HepG2 (cell line): ENCODE results near the gene KCNK18. TPM values are rescaled to one million over a fixed set of nuclear protein-coding genes. Genes with fewer than 3 reads are reported as not detected.

Source experiments
- ATAC-seq: fragments of 200-7000 bp; cut with Tn5 transposase; 3 replicates; pipeline ENCODE4 v1.9.1; 2020; ENCODE audit warnings: mild to moderate bottlenecking, moderate library complexity
- BruUV-seq: library from RNA; stranded (reverse); fragments of 400-500 nt; replicated peaks from 2 replicates; lab custom pipeline; 2021; lab: Mats Ljungman, UMichigan
- CTCF ChIA-PET: fragments of 300-600 bp; formaldehyde crosslinking; extraction: SDS; loops from one replicate; lab custom pipeline; 2021; ENCODE audit warnings: low total read pairs, inconsistent platforms, low intra/inter-chr PET ratio; lab: Yijun Ruan, JAX
- POLR2A ChIA-PET: fragments of 350-600 bp; sonication (Branson Sonifier 250); formaldehyde crosslinking; loops from one replicate; lab custom pipeline; 2020; ENCODE audit warnings: antibody characterized with exemption, inconsistent platforms; lab: Yijun Ruan, JAX
- DNase-seq: peaks from one replicate; pipeline ENCODE4 v3.0.0-alpha.2; 2015; ENCODE audit warnings: low spot score
- FAIRE-seq: peaks from 3 replicates; lab custom pipeline; 2011; peaks lifted over from hg19 to GRCh38; lab: Jason Lieb, UNC
- H2AFZ ChIP-seq: one replicate; pipeline ENCODE4 v1.6.1; 2011; ENCODE audit warnings: low read length, inconsistent platforms
- H3K27ac ChIP-seq: fragments of 300-600 bp; 3 replicates; pipeline ENCODE4 v1.8.0; 2011; ENCODE audit warnings: mixed run types, mild to moderate bottlenecking, mixed read lengths, low read length, inconsistent platforms; ENCODE audit not compliant: insufficient read depth; ENCODE audit errors: extremely low read length
- H3K27me3 ChIP-seq, 2 experiments: fragments of 200-600 bp in 1 of 2; 2 replicates in 1 of 2; 3 replicates in 1 of 2; pipeline versions ENCODE4 v1.6.0 to v1.8.0; 2011; ENCODE audit warnings: low read length in 2 of 2, mild to moderate bottlenecking in 2 of 2, moderate library complexity in 2 of 2, inconsistent platforms in 1 of 2; ENCODE audit not compliant: insufficient read depth in 2 of 2, control insufficient read depth in 1 of 2
- H3K36me3 ChIP-seq, 2 experiments: fragments of 200-600 bp in 1 of 2; replicated peaks in 1 of 2; 2 replicates in 1 of 2; 3 replicates in 1 of 2; pipeline versions ENCODE4 v1.5.1 to v1.8.0; 2011; ENCODE audit warnings: low read length in 2 of 2, inconsistent platforms in 1 of 2; ENCODE audit not compliant: insufficient read depth in 2 of 2, control insufficient read depth in 1 of 2
- H3K4me1 ChIP-seq: 2 replicates; pipeline ENCODE4 v1.5.1; 2012; ENCODE audit warnings: low read length, inconsistent platforms; ENCODE audit not compliant: insufficient read depth
- H3K4me2 ChIP-seq: 2 replicates; pipeline ENCODE4 v1.6.0; 2011; ENCODE audit warnings: low read depth, low read length, inconsistent platforms
- H3K4me3 ChIP-seq, 3 experiments: fragments of 200-600 bp in 1 of 3; sonication (generic), shearing (Covaris generic) in 1 of 3; replicated peaks in 1 of 3; 2 replicates each; pipeline ENCODE4 v1.5.1; 2011 to 2016; ENCODE audit warnings: low read length in 3 of 3, inconsistent platforms in 2 of 3, low read depth in 2 of 3, mild to moderate bottlenecking in 2 of 3, control low read depth in 1 of 3, mixed read lengths in 1 of 3; ENCODE audit not compliant: insufficient read depth in 1 of 3
- H3K79me2 ChIP-seq: one replicate; pipeline ENCODE4 v1.6.1; 2011; ENCODE audit warnings: low read length, inconsistent platforms; ENCODE audit not compliant: insufficient read depth
- H3K9ac ChIP-seq: 2 replicates; pipeline ENCODE4 v1.6.0; 2011; ENCODE audit warnings: mild to moderate bottlenecking, low read depth, low read length, inconsistent platforms; ENCODE audit not compliant: insufficient read depth
- H3K9me3 ChIP-seq: 2 replicates; pipeline ENCODE4 v1.5.1; 2012; ENCODE audit warnings: mild to moderate bottlenecking, low read length
- H4K20me1 ChIP-seq: 2 replicates; pipeline ENCODE4 v1.6.0; 2011; ENCODE audit warnings: inconsistent platforms, mild to moderate bottlenecking, low read length, moderate library complexity; ENCODE audit not compliant: insufficient read depth
- CBFB ChIP-seq: sonication (generic); formaldehyde crosslinking; IDR thresholded peaks from 2 replicates; pipeline ENCODE4 v1.4.0; 2020; ENCODE audit warnings: missing genetic modification reagents
- CEBPG ChIP-seq: IDR thresholded peaks from 2 replicates; pipeline ENCODE4 v1.6.1; 2016
- CHD4 ChIP-seq: fragments of 200-600 bp; sonication (generic); IDR thresholded peaks from 2 replicates; pipeline ENCODE4 v1.7.0; 2017; ENCODE audit warnings: mild to moderate bottlenecking, low read length, borderline replicate concordance
- ERF ChIP-seq: IDR thresholded peaks from 2 replicates; pipeline ENCODE4 v1.6.1; 2018; ENCODE audit warnings: missing biosample characterization, missing genetic modification reagents
- HNF4G ChIP-seq, 2 experiments: sonication (generic) in 1 of 2; formaldehyde crosslinking in 1 of 2; IDR thresholded peaks; 2 replicates each; pipeline versions ENCODE4 v1.4.0 to v1.6.1; 2011 to 2020; ENCODE audit warnings: borderline replicate concordance in 2 of 2, low read depth in 2 of 2, mild to moderate bottlenecking in 2 of 2, low read length in 1 of 2, missing genetic modification reagents in 1 of 2, moderate library complexity in 1 of 2
- JUNB ChIP-seq: sonication (generic); formaldehyde crosslinking; IDR thresholded peaks from 2 replicates; pipeline ENCODE4 v1.8.0; 2022; ENCODE audit warnings: missing genetic modification reagents, mild to moderate bottlenecking, borderline replicate concordance
- KDM3A ChIP-seq: IDR thresholded peaks from 2 replicates; pipeline ENCODE4 v1.6.1; 2018; ENCODE audit warnings: low read depth, missing compliant biosample characterization
- SIN3B ChIP-seq: fragments of 150-350 bp; IDR thresholded peaks from 2 replicates; pipeline ENCODE4 v1.6.1; 2014; ENCODE audit warnings: low read length
- SP1 ChIP-seq, 2 experiments: fragments of 450-650 bp in 1 of 2; sonication (generic) in 1 of 2; formaldehyde crosslinking in 1 of 2; IDR thresholded peaks; 2 replicates each; pipeline versions ENCODE4 v1.4.0 to v1.6.1; 2016 to 2020; ENCODE audit warnings: missing genetic modification reagents in 1 of 2
- STAT5B ChIP-seq: sonication (generic); formaldehyde crosslinking; IDR thresholded peaks from 2 replicates; pipeline ENCODE4 v1.4.0; 2020; ENCODE audit warnings: missing genetic modification reagents
- TOPORS ChIP-seq: sonication (generic); formaldehyde crosslinking; IDR thresholded peaks from 2 replicates; pipeline ENCODE4 v1.8.0; 2023; ENCODE audit warnings: mild to moderate bottlenecking, missing genetic modification reagents
- XBP1 ChIP-seq: sonication (generic); formaldehyde crosslinking; IDR thresholded peaks from 2 replicates; pipeline ENCODE4 v1.5.0; 2020; ENCODE audit warnings: missing genetic modification reagents
- ZBTB42 ChIP-seq: sonication (generic); formaldehyde crosslinking; IDR thresholded peaks from 2 replicates; pipeline ENCODE4 v1.5.0; 2020; ENCODE audit warnings: mild to moderate bottlenecking, missing genetic modification reagents
- ZNF749 ChIP-seq: sonication (generic); formaldehyde crosslinking; IDR thresholded peaks from 2 replicates; pipeline ENCODE4 v1.8.0; 2022; ENCODE audit warnings: mild to moderate bottlenecking, missing genetic modification reagents, moderate library complexity, borderline replicate concordance
- WGBS: methylation state at CpG from one replicate; pipeline ENCODE4 v1.1.6; 2017; ENCODE audit warnings: low lambda C conversion rate; 5-methylcytosine and 5-hydroxymethylcytosine counted together
- in situ Hi-C: cut with HindIII; loops from 2 replicates; pipeline ENCODE4 v1.10.0; 2017; ENCODE audit warnings: low pct_unique_long_range_greater_than_20kb; ENCODE audit not compliant: extremely low pct_ligation_motif_present
- intact Hi-C: fragments of 100-400 bp; cut with micrococcal nuclease; formaldehyde crosslinking; loops from one replicate; pipeline ENCODE4 v1.10.0; 2022; ENCODE audit not compliant: unreplicated experiment
- polyA plus RNA-seq, 8 experiments: library from polyadenylated mRNA; depleted of rRNA in 3 of 8; stranded (reverse) in 7 of 8; unstranded in 1 of 8; fragments of >200 nt; fragmentation: Illumina TruSeq in 4 of 8; extraction: Trizol in 4 of 8; gene quantifications; 2 replicates each; pipeline versions ENCODE4 v1.2.1 to v1.2.3, GENCODE V29; 2011 to 2016; ENCODE audit warnings: low read depth in 4 of 8, missing spikeins in 1 of 8, mixed read lengths in 1 of 8; ENCODE audit not compliant: insufficient read depth in 1 of 8
- total RNA-seq, 5 experiments: library from RNA; depleted of rRNA; stranded (reverse); fragments of >200 nt; fragmentation: Illumina TruSeq; extraction: Trizol; gene quantifications; 2 replicates each; pipeline ENCODE4 v1.2.3, GENCODE V29; 2016; ENCODE audit warnings: low read depth in 1 of 5
- TF ChIP-seq, protein P1 (sequence below): sonication (generic); formaldehyde crosslinking; IDR thresholded peaks from 2 replicates; pipeline ENCODE4 v1.5.1; 2020; ENCODE audit warnings: mild to moderate bottlenecking, moderate library complexity, missing genetic modification reagents
- TF ChIP-seq, protein P2 (sequence below): sonication (generic); formaldehyde crosslinking; IDR thresholded peaks from 2 replicates; pipeline ENCODE4 v1.8.1; 2023; ENCODE audit warnings: mild to moderate bottlenecking, inconsistent platforms, moderate library complexity, missing genetic modification reagents, borderline replicate concordance
- TF ChIP-seq, protein P3 (sequence below): sonication (generic); formaldehyde crosslinking; IDR thresholded peaks from 2 replicates; pipeline ENCODE4 v1.4.0; 2020; ENCODE audit warnings: mild to moderate bottlenecking, low read depth, missing genetic modification reagents
- TF ChIP-seq, protein P4 (sequence below): fragments of 450-650 bp; IDR thresholded peaks from 2 replicates; pipeline ENCODE4 v1.6.1; 2016
- TF ChIP-seq, protein P5 (sequence below): sonication (generic); formaldehyde crosslinking; IDR thresholded peaks from 2 replicates; pipeline ENCODE4 v1.5.0; 2020; ENCODE audit warnings: missing genetic modification reagents, mild to moderate bottlenecking, borderline replicate concordance

KCNK18 gene
- total and polyA plus RNA-seq, 2 of the 13 experiments (the other 11 are each of a cell fraction or from before 2014, with no cell fraction given): not detected

DNA sequence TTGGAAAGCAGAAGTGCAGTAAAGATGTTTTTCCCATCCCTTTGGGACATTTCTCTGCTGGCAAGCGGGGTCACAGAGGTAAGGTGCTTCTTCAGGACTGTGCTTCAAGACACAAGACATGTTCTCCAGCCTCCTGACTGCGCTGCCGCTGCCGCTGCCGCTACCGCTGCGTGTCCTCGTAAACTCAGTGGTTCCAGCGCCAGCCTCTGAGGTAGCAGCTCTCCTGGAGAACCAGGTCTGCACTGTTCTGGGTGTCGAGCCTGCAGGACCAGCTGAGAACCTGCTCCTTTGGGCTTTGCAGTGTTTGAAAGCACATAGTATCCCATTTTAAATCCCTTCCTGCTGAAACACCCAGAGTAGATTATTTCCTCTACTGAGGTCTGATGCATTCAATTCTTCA lies 13.0 kb upstream of the KCNK18 start (continued):
- TF ChIP-seq, protein P1, sequence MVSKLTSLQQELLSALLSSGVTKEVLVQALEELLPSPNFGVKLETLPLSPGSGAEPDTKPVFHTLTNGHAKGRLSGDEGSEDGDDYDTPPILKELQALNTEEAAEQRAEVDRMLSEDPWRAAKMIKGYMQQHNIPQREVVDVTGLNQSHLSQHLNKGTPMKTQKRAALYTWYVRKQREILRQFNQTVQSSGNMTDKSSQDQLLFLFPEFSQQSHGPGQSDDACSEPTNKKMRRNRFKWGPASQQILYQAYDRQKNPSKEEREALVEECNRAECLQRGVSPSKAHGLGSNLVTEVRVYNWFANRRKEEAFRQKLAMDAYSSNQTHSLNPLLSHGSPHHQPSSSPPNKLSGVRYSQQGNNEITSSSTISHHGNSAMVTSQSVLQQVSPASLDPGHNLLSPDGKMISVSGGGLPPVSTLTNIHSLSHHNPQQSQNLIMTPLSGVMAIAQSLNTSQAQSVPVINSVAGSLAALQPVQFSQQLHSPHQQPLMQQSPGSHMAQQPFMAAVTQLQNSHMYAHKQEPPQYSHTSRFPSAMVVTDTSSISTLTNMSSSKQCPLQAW (CRISPR knock-in tag): no peak

DNA sequence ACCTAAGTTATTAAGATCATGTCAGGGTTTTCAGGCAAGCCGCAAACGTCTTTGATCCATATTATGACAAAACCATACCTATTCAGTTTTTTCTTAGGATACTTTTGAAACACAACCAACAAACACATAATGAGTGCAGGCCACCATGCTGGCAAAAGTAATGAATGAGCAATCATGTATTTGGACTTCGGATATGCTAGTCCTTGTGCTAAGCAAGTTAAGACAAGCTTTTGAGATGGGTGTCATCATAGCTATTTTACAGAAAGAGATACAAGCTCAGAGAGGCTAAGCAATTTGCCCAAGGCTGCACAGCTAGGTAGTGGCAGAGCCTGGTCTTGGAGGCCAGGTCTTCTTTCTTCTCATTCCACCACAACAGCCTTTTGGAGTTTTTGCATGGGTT lies 12.5 kb upstream of the KCNK18 start:
- no peak for TF ChIP-seq TOPORS (CRISPR knock-in tag)
- TF ChIP-seq CBFB (CRISPR knock-in tag): no peak
- no peak for TF ChIP-seq STAT5B (CRISPR knock-in tag)
- TF ChIP-seq, protein P2, sequence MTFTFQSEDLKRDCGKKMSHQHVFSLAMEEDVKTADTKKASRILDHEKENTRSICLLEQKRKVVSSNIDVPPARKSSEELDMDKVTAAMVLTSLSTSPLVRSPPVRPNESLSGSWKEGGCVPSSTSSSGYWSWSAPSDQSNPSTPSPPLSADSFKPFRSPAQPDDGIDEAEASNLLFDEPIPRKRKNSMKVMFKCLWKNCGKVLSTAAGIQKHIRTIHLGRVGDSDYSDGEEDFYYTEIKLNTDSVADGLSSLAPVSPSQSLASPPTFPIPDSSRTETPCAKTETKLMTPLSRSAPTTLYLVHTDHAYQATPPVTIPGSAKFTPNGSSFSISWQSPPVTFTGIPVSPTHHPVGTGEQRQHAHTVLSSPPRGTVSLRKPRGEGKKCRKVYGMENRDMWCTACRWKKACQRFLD: no peak
- no peak for TF ChIP-seq JUNB (CRISPR knock-in tag)
- TF ChIP-seq, protein P3, sequence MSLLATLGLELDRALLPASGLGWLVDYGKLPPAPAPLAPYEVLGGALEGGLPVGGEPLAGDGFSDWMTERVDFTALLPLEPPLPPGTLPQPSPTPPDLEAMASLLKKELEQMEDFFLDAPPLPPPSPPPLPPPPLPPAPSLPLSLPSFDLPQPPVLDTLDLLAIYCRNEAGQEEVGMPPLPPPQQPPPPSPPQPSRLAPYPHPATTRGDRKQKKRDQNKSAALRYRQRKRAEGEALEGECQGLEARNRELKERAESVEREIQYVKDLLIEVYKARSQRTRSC: no peak
- no peak for TF ChIP-seq ZNF749 (CRISPR knock-in tag)
- no peak for TF ChIP-seq HNF4G (IDR thresholded peaks at IDR 0.05; ENCODE audit: borderline replicate concordance, low read depth, low read length)
- no peak for TF ChIP-seq HNF4G (CRISPR knock-in tag; IDR thresholded peaks at IDR 0.05; ENCODE audit: borderline replicate concordance, low read depth)
- TF ChIP-seq ZBTB42 (CRISPR knock-in tag): no peak
- TF ChIP-seq ERF (CRISPR knock-in tag): no peak
- TF ChIP-seq, protein P4, sequence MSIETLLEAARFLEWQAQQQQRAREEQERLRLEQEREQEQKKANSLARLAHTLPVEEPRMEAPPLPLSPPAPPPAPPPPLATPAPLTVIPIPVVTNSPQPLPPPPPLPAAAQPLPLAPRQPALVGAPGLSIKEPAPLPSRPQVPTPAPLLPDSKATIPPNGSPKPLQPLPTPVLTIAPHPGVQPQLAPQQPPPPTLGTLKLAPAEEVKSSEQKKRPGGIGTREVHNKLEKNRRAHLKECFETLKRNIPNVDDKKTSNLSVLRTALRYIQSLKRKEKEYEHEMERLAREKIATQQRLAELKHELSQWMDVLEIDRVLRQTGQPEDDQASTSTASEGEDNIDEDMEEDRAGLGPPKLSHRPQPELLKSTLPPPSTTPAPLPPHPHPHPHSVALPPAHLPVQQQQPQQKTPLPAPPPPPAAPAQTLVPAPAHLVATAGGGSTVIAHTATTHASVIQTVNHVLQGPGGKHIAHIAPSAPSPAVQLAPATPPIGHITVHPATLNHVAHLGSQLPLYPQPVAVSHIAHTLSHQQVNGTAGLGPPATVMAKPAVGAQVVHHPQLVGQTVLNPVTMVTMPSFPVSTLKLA: no peak
- no peak for TF ChIP-seq XBP1 (CRISPR knock-in tag)
- no peak for TF ChIP-seq KDM3A (CRISPR knock-in tag)
- no peak for TF ChIP-seq CHD4
- TF ChIP-seq SIN3B: no peak
- no peak for TF ChIP-seq CEBPG (CRISPR knock-in tag)
- no peak for TF ChIP-seq SP1 (IDR thresholded peaks at IDR 0.05)
- TF ChIP-seq SP1 (CRISPR knock-in tag; IDR thresholded peaks at IDR 0.05): no peak
- TF ChIP-seq, protein P5, sequence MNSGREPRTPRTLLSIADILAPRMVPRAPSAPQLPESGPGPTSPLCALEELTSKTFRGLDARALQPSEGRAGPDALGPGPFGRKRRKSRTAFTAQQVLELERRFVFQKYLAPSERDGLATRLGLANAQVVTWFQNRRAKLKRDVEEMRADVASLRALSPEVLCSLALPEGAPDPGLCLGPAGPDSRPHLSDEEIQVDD (CRISPR knock-in tag): no peak
- ATAC-seq (no peak), FAIRE-seq (no peak), DNase-seq (no peak)
- BruUV-seq: no TSS peak
- H3K4me1 ChIP-seq: no peaks in the 10 kb centered on the region
- H3K36me3 ChIP-seq: no peaks in the 10 kb centered on the region
- no peak overlapping the region for H3K4me2 ChIP-seq
- H2AFZ ChIP-seq: no peak overlapping the region
- H3K9ac ChIP-seq: no peak overlapping the region
- POLR2A ChIA-PET: no interaction called here
- H3K9me3 ChIP-seq: no peaks in the 10 kb centered on the region
- H3K27me3 ChIP-seq: peaks cover 2 to 7% of the 10 kb centered on the region in 2 experiments; a peak in 2 of 5 replicates
- in situ Hi-C loops (no loop called here), intact Hi-C loops (no loop called here)
- 33% methylated on average over 3 of the region's 3 CpGs for WGBS
- H4K20me1 ChIP-seq: no peaks in the 10 kb centered on the region
- no peak overlapping the region for H3K27ac ChIP-seq
- H3K79me2 ChIP-seq: no peaks in the 10 kb centered on the region
- H3K4me3 ChIP-seq: no peak overlapping the region
- CTCF ChIA-PET: no interaction called here
